H1 (cell line): ENCODE data around the gene USP53. TPM values are rescaled to one million over a fixed set of nuclear protein-coding genes. Genes with fewer than 3 reads are reported as not detected.

ENCODE experiments used
- CTCF ChIA-PET: fragments of 300-600 bp; sonication (Branson Sonifier 250); formaldehyde crosslinking; loops from one replicate; lab custom pipeline; 2021; ENCODE audit not compliant: partially characterized antibody; lab: Charles Lee
- POLR2A ChIA-PET: fragments of 300-600 bp; sonication (Branson Sonifier 250); formaldehyde crosslinking; loops from one replicate; lab custom pipeline; 2021; ENCODE audit warnings: inconsistent platforms; ENCODE audit not compliant: partially characterized antibody; lab: Charles Lee
- DNase-seq, 2 experiments: peaks; one replicate each; pipeline versions ENCODE4 v3.0.0 to v3.0.0-alpha.2; 2010 to 2022; ENCODE audit warnings: low spot score in 2 of 2, low read depth in 1 of 2, mixed read lengths in 1 of 2
- FAIRE-seq: peaks from 2 replicates; lab custom pipeline; 2011; peaks lifted over from hg19 to GRCh38; lab: Jason Lieb, UNC
- H2AFZ ChIP-seq: 2 replicates; pipeline ENCODE4 v1.8.1; 2012; ENCODE audit warnings: low read length, inconsistent platforms
- H2AK5ac ChIP-seq: 2 replicates; pipeline ENCODE4 v1.6.1; 2013; ENCODE audit warnings: low read depth, low read length
- H2BK120ac ChIP-seq: replicated peaks from 2 replicates; pipeline ENCODE3; 2013; ENCODE audit warnings: low read depth, low read length, inconsistent platforms
- H2BK12ac ChIP-seq: 2 replicates; pipeline ENCODE4 v1.6.1; 2013; ENCODE audit warnings: low read depth, low read length
- H2BK15ac ChIP-seq: 2 replicates; pipeline ENCODE4 v1.6.1; 2013; ENCODE audit warnings: low read length
- H2BK20ac ChIP-seq: 2 replicates; pipeline ENCODE4 v1.6.1; 2013; ENCODE audit warnings: low read length
- H2BK5ac ChIP-seq: 2 replicates; pipeline ENCODE4 v1.6.1; 2013; ENCODE audit warnings: low read depth, low read length
- H3K14ac ChIP-seq: 2 replicates; pipeline ENCODE4 v1.6.1; 2013; ENCODE audit warnings: inconsistent platforms; ENCODE audit not compliant: insufficient read length
- H3K18ac ChIP-seq: 2 replicates; pipeline ENCODE4 v1.6.1; 2013; ENCODE audit warnings: low read length; ENCODE audit errors: extremely low read depth
- H3K23ac ChIP-seq: 2 replicates; pipeline ENCODE4 v1.6.1; 2013; ENCODE audit warnings: inconsistent platforms; ENCODE audit not compliant: insufficient read length
- H3K23me2 ChIP-seq: 2 replicates; pipeline ENCODE4 v1.6.1; 2013; ENCODE audit warnings: low read depth, low read length
- H3K27ac ChIP-seq: 2 replicates; pipeline ENCODE4 v1.6.1; 2011; ENCODE audit warnings: low read depth, low read length, inconsistent platforms
- H3K27me3 ChIP-seq, 4 experiments: replicated peaks in 1 of 4; 1 replicate in 1 of 4; 2 replicates in 3 of 4; pipeline versions ENCODE4 v1.6.1 to v1.8.1; 2011 to 2013; ENCODE audit warnings: low read length in 3 of 4, mild to moderate bottlenecking in 3 of 4, inconsistent platforms in 2 of 4, mixed read lengths in 2 of 4, moderate library complexity in 1 of 4; ENCODE audit not compliant: control insufficient read depth in 3 of 4, insufficient read depth in 3 of 4; ENCODE audit errors: extremely low read depth in 1 of 4
- H3K36me3 ChIP-seq, 4 experiments: 2 replicates each; pipeline versions ENCODE4 v1.6.1 to v1.8.1; 2011 to 2013; ENCODE audit warnings: mild to moderate bottlenecking in 4 of 4, low read length in 3 of 4, moderate library complexity in 2 of 4, control low read depth in 1 of 4, inconsistent platforms in 1 of 4; ENCODE audit not compliant: insufficient read depth in 4 of 4, control insufficient read depth in 2 of 4
- H3K4ac ChIP-seq: replicated peaks from 2 replicates; pipeline ENCODE3; 2013; ENCODE audit warnings: low read length, low read depth, mixed read lengths, inconsistent platforms; ENCODE audit not compliant: insufficient read length
- H3K4me1 ChIP-seq, 4 experiments: replicated peaks in 1 of 4; 1 replicate in 1 of 4; 2 replicates in 3 of 4; pipeline versions ENCODE4 v1.6.1 to v1.8.1; 2011 to 2013; ENCODE audit warnings: low read length in 3 of 4, inconsistent platforms in 2 of 4, mixed read lengths in 1 of 4; ENCODE audit not compliant: insufficient read depth in 4 of 4, control insufficient read depth in 3 of 4
- H3K4me2 ChIP-seq, 2 experiments: 2 replicates each; pipeline versions ENCODE4 v1.6.1 to v1.8.1; 2011 to 2013; ENCODE audit warnings: low read depth in 2 of 2, low read length in 2 of 2, control low read depth in 1 of 2, inconsistent platforms in 1 of 2, mild to moderate bottlenecking in 1 of 2; ENCODE audit not compliant: insufficient read depth in 1 of 2
- H3K4me3 ChIP-seq, 4 experiments: fragments of 200-600, 300-600 bp in 1 of 4; sonication (generic), shearing (Covaris generic), sonication (Bioruptor Twin) in 1 of 4; 2 replicates each; pipeline versions ENCODE4 v1.5.1 to v1.8.1; 2011 to 2016; ENCODE audit warnings: low read length in 4 of 4, low read depth in 3 of 4, control low read depth in 2 of 4, inconsistent platforms in 2 of 4, mild to moderate bottlenecking in 2 of 4, mixed read lengths in 1 of 4, moderate library complexity in 1 of 4; ENCODE audit not compliant: insufficient read depth in 2 of 4; ENCODE audit errors: extremely low read depth in 1 of 4
- H3K56ac ChIP-seq: replicated peaks from 2 replicates; pipeline ENCODE3; 2013; ENCODE audit warnings: low read depth, mild to moderate bottlenecking, mixed read lengths, low read length, inconsistent platforms; ENCODE audit not compliant: insufficient read length
- H3K79me1 ChIP-seq: 2 replicates; pipeline ENCODE4 v1.6.1; 2013; ENCODE audit warnings: low read depth, low read length, control low read depth
- H3K79me2 ChIP-seq, 2 experiments: 2 replicates each; pipeline versions ENCODE4 v1.6.1 to v1.8.1; 2012 to 2013; ENCODE audit warnings: low read length in 2 of 2, mild to moderate bottlenecking in 2 of 2, inconsistent platforms in 1 of 2; ENCODE audit not compliant: insufficient read depth in 2 of 2, control insufficient read depth in 1 of 2
- H3K9ac ChIP-seq, 4 experiments: replicated peaks in 1 of 4; 1 replicate in 1 of 4; 2 replicates in 3 of 4; pipeline versions ENCODE4 v1.6.1 to v1.8.1; 2011 to 2013; ENCODE audit warnings: low read depth in 3 of 4, low read length in 3 of 4, control low read depth in 2 of 4, mild to moderate bottlenecking in 2 of 4, moderate library complexity in 2 of 4, inconsistent platforms in 1 of 4; ENCODE audit errors: extremely low read depth in 1 of 4
- H3K9me3 ChIP-seq, 2 experiments: 2 replicates each; pipeline versions ENCODE4 v1.6.1 to v1.8.1; 2012 to 2013; ENCODE audit warnings: mild to moderate bottlenecking in 2 of 2, moderate library complexity in 2 of 2, control low read depth in 1 of 2, inconsistent platforms in 1 of 2, low read depth in 1 of 2, low read length in 1 of 2, mixed read lengths in 1 of 2; ENCODE audit not compliant: insufficient read depth in 2 of 2
- H4K20me1 ChIP-seq, 2 experiments: replicated peaks in 1 of 2; 2 replicates each; pipeline versions ENCODE3 to v1.8.1; 2011 to 2013; ENCODE audit warnings: inconsistent platforms in 2 of 2, low read length in 2 of 2, mild to moderate bottlenecking in 1 of 2; ENCODE audit not compliant: insufficient read depth in 2 of 2, control insufficient read depth in 1 of 2
- H4K5ac ChIP-seq: 2 replicates; pipeline ENCODE4 v1.6.1; 2013; ENCODE audit warnings: low read length, low read depth, mixed read lengths, inconsistent platforms; ENCODE audit not compliant: insufficient read length
- H4K8ac ChIP-seq: 2 replicates; pipeline ENCODE4 v1.8.0; 2013; ENCODE audit warnings: mild to moderate bottlenecking, moderate library complexity, low read length, inconsistent platforms; ENCODE audit not compliant: insufficient read depth; ENCODE audit errors: extremely low read depth
- H4K91ac ChIP-seq: replicated peaks from 2 replicates; pipeline ENCODE3; 2013; ENCODE audit warnings: low read length, mixed read lengths, inconsistent platforms; ENCODE audit not compliant: insufficient read length
- CREB1 ChIP-seq: IDR thresholded peaks from 2 replicates; pipeline ENCODE4 v1.6.1; 2012; ENCODE audit warnings: inconsistent platforms
- GTF2F1 ChIP-seq: IDR thresholded peaks from 2 replicates; pipeline ENCODE4 v1.6.1; 2012; ENCODE audit warnings: low read depth, low read length, improper control_type of control experiment, borderline replicate concordance
- KDM4A ChIP-seq: IDR thresholded peaks from one replicate; pipeline ENCODE4 v1.7.1; 2012; ENCODE audit warnings: low read depth, mild to moderate bottlenecking, moderate library complexity, low read length, inconsistent platforms; ENCODE audit not compliant: severe bottlenecking
- MAFK ChIP-seq: IDR thresholded peaks from 2 replicates; pipeline ENCODE4 v1.6.1; 2012; ENCODE audit warnings: low read depth, mild to moderate bottlenecking, improper control_type of control experiment, low read length
- POLR2AphosphoS5 ChIP-seq: IDR thresholded peaks from 2 replicates; pipeline ENCODE4 v1.6.1; 2011; ENCODE audit warnings: low read depth, low read length
- RAD21 ChIP-seq, 2 experiments: IDR thresholded peaks in 1 of 2; conservative IDR thresholded peaks in 1 of 2; 2 replicates each; pipeline ENCODE4 v1.6.1; 2011; ENCODE audit warnings: low read depth in 2 of 2, low read length in 2 of 2, improper control_type of control experiment in 1 of 2, inconsistent platforms in 1 of 2, mild to moderate bottlenecking in 1 of 2, moderate library complexity in 1 of 2
- RFX5 ChIP-seq: IDR thresholded peaks from 2 replicates; pipeline ENCODE4 v1.6.1; 2011; ENCODE audit warnings: low read depth, low read length, improper control_type of control experiment, borderline replicate concordance
- RNF2 ChIP-seq: fragments of 200-900, 300-1000 bp; sonication (generic); IDR thresholded peaks from 2 replicates; pipeline ENCODE4 v1.7.1; 2016; ENCODE audit warnings: borderline replicate concordance, low read depth, mild to moderate bottlenecking, antibody characterized with exemption, low read length; ENCODE audit not compliant: poor library complexity, severe bottlenecking; ENCODE audit errors: missing control alignments
- SIN3A ChIP-seq, 2 experiments: IDR thresholded peaks in 1 of 2; conservative IDR thresholded peaks in 1 of 2; 2 replicates each; pipeline ENCODE4 v1.6.1; 2011 to 2012; ENCODE audit warnings: low read length in 2 of 2, improper control_type of control experiment in 1 of 2, low read depth in 1 of 2, mild to moderate bottlenecking in 1 of 2
- SIX5 ChIP-seq: IDR thresholded peaks from 2 replicates; pipeline ENCODE4 v1.6.1; 2011; ENCODE audit warnings: mild to moderate bottlenecking, low read depth, low read length
- SP1 ChIP-seq: IDR thresholded peaks from 2 replicates; pipeline ENCODE4 v1.6.1; 2011; ENCODE audit warnings: low read depth, low read length
- TBP ChIP-seq: IDR thresholded peaks from 2 replicates; pipeline ENCODE4 v1.6.1; 2011; ENCODE audit warnings: low read depth, low read length, improper control_type of control experiment
- TCF12 ChIP-seq: IDR thresholded peaks from 2 replicates; pipeline ENCODE4 v1.6.1; 2011; ENCODE audit warnings: low read depth, mild to moderate bottlenecking, low read length
- WGBS, 2 experiments: shearing (Covaris generic) in 1 of 2; methylation state at CpG; one replicate each; pipeline versions ENCODE4 v1.1.6 to v1.1.7; 2013 to 2015; ENCODE audit warnings: low lambda C conversion rate in 2 of 2, mixed read lengths in 2 of 2, inconsistent platforms in 1 of 2, low coverage in 1 of 2, missing lambda C conversion rate in 1 of 2; ENCODE audit not compliant: insufficient replicate concordance in 2 of 2, insufficient coverage in 1 of 2, insufficient read length in 1 of 2; ENCODE audit errors: extremely low coverage in 1 of 2, missing lambda C conversion rate in 1 of 2; 5-methylcytosine and 5-hydroxymethylcytosine counted together
- polyA plus RNA-seq, 7 experiments: library from polyadenylated mRNA; depleted of rRNA in 3 of 7; stranded (reverse) in 5 of 7; unstranded in 2 of 7; fragments of >200 nt in 5 of 7; fragments of 200-250 nt in 2 of 7; gene quantifications; 1 replicate in 5 of 7; 2 replicates in 1 of 7; 4 replicates in 1 of 7; pipeline versions ENCODE4 v1.2.1 to v1.2.3, GENCODE V29; 2011 to 2013; ENCODE audit warnings: missing spikeins in 2 of 7, mixed read lengths in 2 of 7
- total RNA-seq: library from RNA; stranded (reverse); fragmentation: NEBNext Ultra II Directional; extraction: Animal tissue kit (Norgen Biotek cat#: 25700); gene quantifications from 2 replicates; pipeline ENCODE4 v1.2.1, GENCODE V29; 2021
- TF ChIP-seq, protein P1 (sequence below): IDR thresholded peaks from 2 replicates; pipeline ENCODE4 v1.6.1; 2011; ENCODE audit warnings: low read depth, mild to moderate bottlenecking, low read length; ENCODE audit not compliant: insufficient read depth

The USP53 gene
- total and polyA plus RNA-seq, 2 of the 8 experiments (the other 6 are each of a cell fraction or from before 2014, with no cell fraction given): 2.9 to 14.9 TPM

GRCh38 chr4:119328695-119329094 is 116.2 kb downstream of the USP53 start:
- no peak overlapping the region for H4K8ac ChIP-seq
- POLR2A ChIA-PET: no interaction called here
- no peaks in the 10 kb centered on the region for H4K20me1 ChIP-seq
- CTCF ChIA-PET: interaction anchor here (1.5 to 1.9 kb wide), 2 partner anchors 12 to 15 kb away, joined by 5 to 6 read pairs; no protein-coding TSS in a partner anchor
- no peak overlapping the region for H4K91ac ChIP-seq
- FAIRE-seq (no peak), DNase-seq (no peak)
- H2BK5ac ChIP-seq: no peak overlapping the region
- H2BK15ac ChIP-seq: no peak overlapping the region
- H3K27ac ChIP-seq: no peak overlapping the region
- H3K9ac ChIP-seq: no peak overlapping the region
- no peak overlapping the region for H2AK5ac ChIP-seq
- H3K79me2 ChIP-seq: no peaks in the 10 kb centered on the region
- no peak overlapping the region for H3K4me2 ChIP-seq
- H3K23me2 ChIP-seq: no peaks in the 10 kb centered on the region
- H3K4me1 ChIP-seq: no peaks in the 10 kb centered on the region
- no peak overlapping the region for H3K4me3 ChIP-seq
- H2AFZ ChIP-seq: no peak overlapping the region
- H3K79me1 ChIP-seq: no peaks in the 10 kb centered on the region
- H3K23ac ChIP-seq: no peak overlapping the region
- no peak overlapping the region for H2BK20ac ChIP-seq
- no peak overlapping the region for H2BK12ac ChIP-seq
- H3K14ac ChIP-seq: no peak overlapping the region
- 74% methylated on average over 2 of the region's 2 CpGs; no CpG with 5 or more reads in 1 of the 2 experiments for WGBS, 2 experiments
- H3K56ac ChIP-seq: no peak overlapping the region
- no peaks in the 10 kb centered on the region for H3K36me3 ChIP-seq
- no peak overlapping the region for H3K18ac ChIP-seq
- no peak overlapping the region for H2BK120ac ChIP-seq
- H3K4ac ChIP-seq: no peak overlapping the region
- H4K5ac ChIP-seq: no peak overlapping the region
- H3K27me3 ChIP-seq: no peaks in the 10 kb centered on the region
- H3K9me3 ChIP-seq: no peaks in the 10 kb centered on the region
- no peak for TF ChIP-seq GTF2F1
- TF ChIP-seq RFX5: no peak
- no peak for TF ChIP-seq POLR2AphosphoS5
- no peak for TF ChIP-seq CREB1
- TF ChIP-seq SIX5: no peak
- no peak for TF ChIP-seq MAFK
- TF ChIP-seq TCF12: no peak
- TF ChIP-seq KDM4A: no peak
- TF ChIP-seq RAD21 (IDR thresholded peaks at IDR 0.05 in 1 of 2, conservative IDR thresholded peaks at IDR 0.05 in 1 of 2; ENCODE audit: low read depth in 2 of 2, low read length in 2 of 2): no peak
- TF ChIP-seq SP1: no peak
- no peak for TF ChIP-seq SIN3A (conservative IDR thresholded peaks at IDR 0.05 in 1 of 2, IDR thresholded peaks at IDR 0.05 in 1 of 2; ENCODE audit: low read depth in 1 of 2, low read length in 2 of 2)
- TF ChIP-seq TBP: no peak
- TF ChIP-seq, protein P1, sequence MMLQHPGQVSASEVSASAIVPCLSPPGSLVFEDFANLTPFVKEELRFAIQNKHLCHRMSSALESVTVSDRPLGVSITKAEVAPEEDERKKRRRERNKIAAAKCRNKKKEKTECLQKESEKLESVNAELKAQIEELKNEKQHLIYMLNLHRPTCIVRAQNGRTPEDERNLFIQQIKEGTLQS: no peak
- no peak for TF ChIP-seq RNF2
